K562 (cell line): ENCODE results near the gene RHAG. TPM values are rescaled to one million over a fixed set of nuclear protein-coding genes. Genes with fewer than 3 reads are reported as not detected.

Experiments
- ARID1B ChIP-seq: fragments of 450-650 bp; IDR thresholded peaks from 2 replicates; pipeline ENCODE4 v1.6.1; 2016; ENCODE audit warnings: antibody characterized with exemption, mild to moderate bottlenecking, inconsistent platforms
- CCAR2 ChIP-seq: fragments of 200-400 bp; formaldehyde crosslinking; IDR thresholded peaks from 2 replicates; pipeline ENCODE4 v1.6.1; 2017; ENCODE audit warnings: mild to moderate bottlenecking, low read depth, low read length
- CEBPB ChIP-seq: fragments of 450-650 bp; IDR thresholded peaks from 2 replicates; pipeline ENCODE4 v1.6.1; 2016; ENCODE audit warnings: missing genetic modification characterization, missing compliant biosample characterization
- DACH1 ChIP-seq: fragments of 450-650 bp; IDR thresholded peaks from 2 replicates; pipeline ENCODE4 v1.6.1; 2018; ENCODE audit not compliant: partially characterized antibody
- ETV1 ChIP-seq: fragments of 450-650 bp; conservative IDR thresholded peaks from 2 replicates; pipeline ENCODE4 v1.6.1; 2016; ENCODE audit warnings: missing genetic modification characterization, control low read depth, low read depth, missing compliant biosample characterization
- ETV5 ChIP-seq: sonication (generic); formaldehyde crosslinking; IDR thresholded peaks from 2 replicates; pipeline ENCODE4 v1.4.0; 2020; ENCODE audit warnings: low read depth, mild to moderate bottlenecking, missing genetic modification reagents
- HDAC2 ChIP-seq: fragments of 450-650 bp; IDR thresholded peaks from 2 replicates; pipeline ENCODE4 v1.6.1; 2016; ENCODE audit warnings: mild to moderate bottlenecking
- HDAC3 ChIP-seq: fragments of 450-650 bp; IDR thresholded peaks from 2 replicates; pipeline ENCODE4 v1.6.1; 2018; ENCODE audit warnings: borderline replicate concordance, mild to moderate bottlenecking, moderate library complexity; ENCODE audit not compliant: partially characterized antibody
- HDAC6 ChIP-seq: IDR thresholded peaks from 2 replicates; pipeline ENCODE4 v1.6.1; 2012; ENCODE audit warnings: low read depth, mild to moderate bottlenecking, control low read depth, inconsistent platforms, low read length, moderate library complexity
- HMG20A ChIP-seq: fragments of 450-650 bp; formaldehyde crosslinking; conservative IDR thresholded peaks from 2 replicates; pipeline ENCODE4 v1.4.0; 2020; ENCODE audit warnings: mild to moderate bottlenecking, mixed read lengths
- IFI16 ChIP-seq: fragments of 250-450 bp; sonication (Bioruptor Pico); IDR thresholded peaks from 2 replicates; pipeline ENCODE4 v2.1.2; 2022; ENCODE audit warnings: mild to moderate bottlenecking, inconsistent platforms
- LEF1 ChIP-seq: fragments of 450-650 bp; IDR thresholded peaks from 2 replicates; pipeline ENCODE4 v1.6.1; 2016; ENCODE audit warnings: mild to moderate bottlenecking
- MAFK ChIP-seq: IDR thresholded peaks from 2 replicates; pipeline ENCODE4 v1.6.1; 2011; ENCODE audit warnings: low read length, improper control_type of control experiment
- MED1 ChIP-seq: sonication (generic); formaldehyde crosslinking; IDR thresholded peaks from 2 replicates; pipeline ENCODE4 v1.8.1; 2023; ENCODE audit warnings: missing genetic modification reagents, borderline replicate concordance
- MEIS2 ChIP-seq: fragments of 450-650 bp; IDR thresholded peaks from 2 replicates; pipeline ENCODE4 v1.6.1; 2014; ENCODE audit warnings: mild to moderate bottlenecking; ENCODE audit not compliant: partially characterized antibody
- MXI1 ChIP-seq: IDR thresholded peaks from 2 replicates; pipeline ENCODE4 v1.6.1; 2011; ENCODE audit warnings: low read depth, mild to moderate bottlenecking, improper control_type of control experiment, low read length
- PKNOX1 ChIP-seq: fragments of 450-650 bp; IDR thresholded peaks from 2 replicates; pipeline ENCODE4 v1.6.1; 2016
- RCOR1 ChIP-seq, 2 experiments: IDR thresholded peaks; 2 replicates each; pipeline ENCODE4 v1.6.1; 2012; ENCODE audit warnings: low read depth in 2 of 2, low read length in 2 of 2, borderline replicate concordance in 1 of 2, improper control_type of control experiment in 1 of 2
- SMARCE1 ChIP-seq: fragments of 450-650 bp; IDR thresholded peaks from 2 replicates; pipeline ENCODE4 v1.7.1; 2016; ENCODE audit warnings: mild to moderate bottlenecking
- SPI1 ChIP-seq: IDR thresholded peaks from 2 replicates; pipeline ENCODE4 v1.6.1; 2011; ENCODE audit warnings: low read depth, low read length, control low read depth, borderline replicate concordance
- STAT5A ChIP-seq: IDR thresholded peaks from 2 replicates; pipeline ENCODE4 v1.6.1; 2012; ENCODE audit warnings: low read length, inconsistent platforms, borderline replicate concordance
- TAF9B ChIP-seq: fragments of 450-650 bp; IDR thresholded peaks from 2 replicates; pipeline ENCODE4 v1.6.1; 2018; ENCODE audit warnings: mild to moderate bottlenecking; ENCODE audit not compliant: partially characterized antibody
- TBL1XR1 ChIP-seq, 2 experiments: IDR thresholded peaks; 2 replicates each; pipeline ENCODE4 v1.6.1; 2012; ENCODE audit warnings: improper control_type of control experiment in 2 of 2, low read length in 2 of 2, mild to moderate bottlenecking in 1 of 2
- TEAD2 ChIP-seq: fragments of 450-650 bp; IDR thresholded peaks from 2 replicates; pipeline ENCODE4 v1.6.1; 2016; ENCODE audit warnings: missing genetic modification characterization, control low read depth, missing compliant biosample characterization
- XRCC3 ChIP-seq: fragments of 450-650 bp; IDR thresholded peaks from 2 replicates; pipeline ENCODE4 v1.6.1; 2017; ENCODE audit warnings: mild to moderate bottlenecking, moderate library complexity
- ZNF408 ChIP-seq: fragments of 250-450 bp; sonication (Bioruptor Pico); IDR thresholded peaks from 2 replicates; pipeline ENCODE4 v1.4.0; 2020; ENCODE audit warnings: low read depth, mild to moderate bottlenecking, moderate library complexity
- ZNF444 ChIP-seq: fragments of 250-450 bp; sonication (Bioruptor Pico); IDR thresholded peaks from 2 replicates; pipeline ENCODE4 v1.4.0; 2020; ENCODE audit warnings: mild to moderate bottlenecking, moderate library complexity
- polyA plus RNA-seq, 8 experiments: library from polyadenylated mRNA; depleted of rRNA in 4 of 8; stranded (reverse) in 5 of 8; unstranded in 3 of 8; fragments of >200 nt; fragmentation: Nextera tagmentation in 2 of 8; fragmentation: Illumina TruSeq in 1 of 8; extraction: Ambion mirVana in 2 of 8; extraction: Trizol in 1 of 8; gene quantifications; 2 replicates each; pipeline versions ENCODE4 v1.2.1 to v1.2.3, GENCODE V29; 2011 to 2014; ENCODE audit warnings: inconsistent platforms in 1 of 8, missing spikeins in 1 of 8
- total RNA-seq, 7 experiments: library from RNA; depleted of rRNA in 6 of 7; stranded (reverse); fragments of >200 nt in 6 of 7; fragmentation: Illumina TruSeq in 2 of 7; extraction: Trizol in 2 of 7; gene quantifications; 2 replicates each; pipeline versions ENCODE4 v1.2.1 to v1.2.3, GENCODE V29; 2011 to 2021; ENCODE audit warnings: low replicate concordance in 1 of 7
- TF ChIP-seq, protein P1 (sequence below), 2 experiments: fragments of 450-650 bp; conservative IDR thresholded peaks; 2 replicates each; pipeline ENCODE4 v1.6.1; 2017; ENCODE audit warnings: mild to moderate bottlenecking in 2 of 2, moderate library complexity in 2 of 2
- TF ChIP-seq, protein P2 (sequence below): fragments of 250-450 bp; sonication (Bioruptor Pico); IDR thresholded peaks from 2 replicates; pipeline ENCODE4 v1.8.0; 2022; ENCODE audit warnings: moderate library complexity, mild to moderate bottlenecking, inconsistent platforms

RHAG gene
- total and polyA plus RNA-seq, 9 of the 15 experiments (the other 6 are each of a cell fraction or from before 2014, with no cell fraction given): 290 to 1,202 (median 505) TPM

DNA sequence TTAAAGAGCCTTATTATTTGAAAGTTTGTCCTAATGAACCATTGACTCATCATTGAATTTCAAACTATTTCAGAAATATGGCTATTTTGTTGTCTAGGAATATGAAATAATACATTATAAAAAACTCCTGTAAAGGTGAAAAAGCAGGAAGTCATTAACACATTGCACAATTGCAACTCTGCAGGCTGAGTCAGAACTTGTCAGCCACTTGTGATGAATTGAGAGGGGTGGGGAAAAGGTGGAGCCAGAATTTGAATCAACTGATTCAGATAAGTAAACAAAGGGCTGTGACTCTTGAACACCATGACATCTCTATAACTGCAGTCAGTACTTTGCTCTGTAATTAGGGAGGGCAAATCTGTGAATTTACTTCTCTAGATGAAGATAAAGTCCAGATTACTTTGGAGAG is 80.2 kb downstream of the RHAG start (continued):
- peak; percentile 71 for TF ChIP-seq HDAC3
- TF ChIP-seq SMARCE1: peak; percentile 91
- TF ChIP-seq SPI1: peak; percentile 91
- 0 out of 2 replicates have a peak, but pooled peaks have one; percentile 25 for TF ChIP-seq ETV5 (CRISPR knock-in tag)
- TF ChIP-seq HDAC2: peak; percentile 90
- TF ChIP-seq TAF9B: peak; percentile 46
- no peak for TF ChIP-seq ZNF444 (CRISPR knock-in tag)
- no peak for TF ChIP-seq ZNF408
- peak; percentile 100 for TF ChIP-seq MEIS2
- TF ChIP-seq RCOR1 (IDR thresholded peaks at IDR 0.05; ENCODE audit: borderline replicate concordance in 1 of 2, low read depth in 2 of 2, low read length in 2 of 2): peak; percentile 76 to 95; a peak in 3 of 4 replicates
- TF ChIP-seq IFI16: no peak
- TF ChIP-seq XRCC3: no peak
- TF ChIP-seq MED1 (CRISPR knock-in tag): no peak
- TF ChIP-seq CCAR2: no peak
- TF ChIP-seq STAT5A: peak; percentile 42; the same call in 1 of the 2 replicates
- TF ChIP-seq, protein P1, sequence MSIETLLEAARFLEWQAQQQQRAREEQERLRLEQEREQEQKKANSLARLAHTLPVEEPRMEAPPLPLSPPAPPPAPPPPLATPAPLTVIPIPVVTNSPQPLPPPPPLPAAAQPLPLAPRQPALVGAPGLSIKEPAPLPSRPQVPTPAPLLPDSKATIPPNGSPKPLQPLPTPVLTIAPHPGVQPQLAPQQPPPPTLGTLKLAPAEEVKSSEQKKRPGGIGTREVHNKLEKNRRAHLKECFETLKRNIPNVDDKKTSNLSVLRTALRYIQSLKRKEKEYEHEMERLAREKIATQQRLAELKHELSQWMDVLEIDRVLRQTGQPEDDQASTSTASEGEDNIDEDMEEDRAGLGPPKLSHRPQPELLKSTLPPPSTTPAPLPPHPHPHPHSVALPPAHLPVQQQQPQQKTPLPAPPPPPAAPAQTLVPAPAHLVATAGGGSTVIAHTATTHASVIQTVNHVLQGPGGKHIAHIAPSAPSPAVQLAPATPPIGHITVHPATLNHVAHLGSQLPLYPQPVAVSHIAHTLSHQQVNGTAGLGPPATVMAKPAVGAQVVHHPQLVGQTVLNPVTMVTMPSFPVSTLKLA (conservative IDR thresholded peaks at IDR 0.05): peak in 1 of 2 experiments; percentile 28; a peak in 1 of 4 replicates
- peak; percentile 100 for TF ChIP-seq CEBPB (tag)
- TF ChIP-seq ETV1 (tag): peak; percentile 86
- TF ChIP-seq PKNOX1: peak; percentile 97
- TF ChIP-seq MXI1: no peak
- no peak for TF ChIP-seq HMG20A (CRISPR knock-in tag)
- TF ChIP-seq LEF1: peak; percentile 76
- no peak for TF ChIP-seq TEAD2 (tag)
- TF ChIP-seq ARID1B: peak; percentile 88
- TF ChIP-seq MAFK: peak; percentile 73
- TF ChIP-seq DACH1: peak; percentile 59
- TF ChIP-seq, protein P2, sequence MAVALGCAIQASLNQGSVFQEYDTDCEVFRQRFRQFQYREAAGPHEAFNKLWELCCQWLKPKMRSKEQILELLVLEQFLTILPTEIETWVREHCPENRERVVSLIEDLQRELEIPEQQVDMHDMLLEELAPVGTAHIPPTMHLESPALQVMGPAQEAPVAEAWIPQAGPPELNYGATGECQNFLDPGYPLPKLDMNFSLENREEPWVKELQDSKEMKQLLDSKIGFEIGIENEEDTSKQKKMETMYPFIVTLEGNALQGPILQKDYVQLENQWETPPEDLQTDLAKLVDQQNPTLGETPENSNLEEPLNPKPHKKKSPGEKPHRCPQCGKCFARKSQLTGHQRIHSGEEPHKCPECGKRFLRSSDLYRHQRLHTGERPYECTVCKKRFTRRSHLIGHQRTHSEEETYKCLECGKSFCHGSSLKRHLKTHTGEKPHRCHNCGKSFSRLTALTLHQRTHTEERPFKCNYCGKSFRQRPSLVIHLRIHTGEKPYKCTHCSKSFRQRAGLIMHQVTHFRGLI (CRISPR knock-in tag): no peak
- TF ChIP-seq HDAC6: no peak
- TF ChIP-seq TBL1XR1 (IDR thresholded peaks at IDR 0.05; ENCODE audit: low read length in 2 of 2): peak in 1 of 2 experiments; percentile 74; a peak in 1 of 4 replicates
